ENCODE data around the gene PIK3R6.

DNA sequence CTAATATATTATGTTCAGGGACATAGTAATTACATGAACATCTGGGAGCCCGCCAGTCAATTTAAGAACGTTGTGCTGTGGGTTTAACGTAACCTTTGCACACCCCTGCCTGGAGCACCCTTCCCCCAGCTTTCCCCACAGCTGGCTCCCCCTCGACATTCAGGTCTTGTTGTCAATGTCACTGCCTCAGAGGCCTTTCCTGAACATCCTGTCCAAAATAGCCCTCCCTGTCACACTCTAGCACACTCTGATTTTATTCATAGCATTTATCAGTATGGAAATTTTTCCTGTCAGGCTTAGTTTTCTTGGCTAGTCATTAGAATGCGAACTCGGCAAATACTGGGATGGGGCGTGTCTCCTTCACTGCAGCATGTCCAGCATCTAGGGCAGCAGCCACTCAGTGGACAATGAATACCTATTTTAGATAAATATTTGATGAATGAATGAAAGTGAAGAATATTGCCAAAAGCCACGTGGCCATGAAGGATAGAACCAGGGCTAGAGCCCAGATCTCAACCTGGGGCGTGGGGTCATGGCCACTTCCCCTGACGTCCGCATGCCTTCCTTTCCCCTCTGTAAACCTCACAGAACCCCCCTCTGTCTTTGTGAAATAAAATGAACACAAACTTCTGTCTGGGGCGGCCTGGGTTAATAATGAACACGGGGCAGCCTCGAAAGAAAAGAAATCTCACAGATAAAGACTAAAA lies 10.5 kb downstream of the PIK3R6 start:
- TF ChIP-seq POLR2A (IDR thresholded peaks at IDR 0.05) = no peak
- TF ChIP-seq, protein P1, sequence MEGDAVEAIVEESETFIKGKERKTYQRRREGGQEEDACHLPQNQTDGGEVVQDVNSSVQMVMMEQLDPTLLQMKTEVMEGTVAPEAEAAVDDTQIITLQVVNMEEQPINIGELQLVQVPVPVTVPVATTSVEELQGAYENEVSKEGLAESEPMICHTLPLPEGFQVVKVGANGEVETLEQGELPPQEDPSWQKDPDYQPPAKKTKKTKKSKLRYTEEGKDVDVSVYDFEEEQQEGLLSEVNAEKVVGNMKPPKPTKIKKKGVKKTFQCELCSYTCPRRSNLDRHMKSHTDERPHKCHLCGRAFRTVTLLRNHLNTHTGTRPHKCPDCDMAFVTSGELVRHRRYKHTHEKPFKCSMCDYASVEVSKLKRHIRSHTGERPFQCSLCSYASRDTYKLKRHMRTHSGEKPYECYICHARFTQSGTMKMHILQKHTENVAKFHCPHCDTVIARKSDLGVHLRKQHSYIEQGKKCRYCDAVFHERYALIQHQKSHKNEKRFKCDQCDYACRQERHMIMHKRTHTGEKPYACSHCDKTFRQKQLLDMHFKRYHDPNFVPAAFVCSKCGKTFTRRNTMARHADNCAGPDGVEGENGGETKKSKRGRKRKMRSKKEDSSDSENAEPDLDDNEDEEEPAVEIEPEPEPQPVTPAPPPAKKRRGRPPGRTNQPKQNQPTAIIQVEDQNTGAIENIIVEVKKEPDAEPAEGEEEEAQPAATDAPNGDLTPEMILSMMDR (IDR thresholded peaks at IDR 0.05) = no peak
